Activated CD8-positive, alpha-beta memory T cell treated with anti-CD3 and anti-CD28 coated beads for 24 hours (primary cell): ENCODE results near the gene DHH.
"Not testable (repeated sequence)": the region's sequence is repeated elsewhere in the genome, so short reads cannot be mapped to it uniquely, and the experiment has no call there.

Source experiments
- DNase-seq: peaks from one replicate; pipeline ENCODE4 v3.0.0-alpha.2; 2020

DHH gene

DNA sequence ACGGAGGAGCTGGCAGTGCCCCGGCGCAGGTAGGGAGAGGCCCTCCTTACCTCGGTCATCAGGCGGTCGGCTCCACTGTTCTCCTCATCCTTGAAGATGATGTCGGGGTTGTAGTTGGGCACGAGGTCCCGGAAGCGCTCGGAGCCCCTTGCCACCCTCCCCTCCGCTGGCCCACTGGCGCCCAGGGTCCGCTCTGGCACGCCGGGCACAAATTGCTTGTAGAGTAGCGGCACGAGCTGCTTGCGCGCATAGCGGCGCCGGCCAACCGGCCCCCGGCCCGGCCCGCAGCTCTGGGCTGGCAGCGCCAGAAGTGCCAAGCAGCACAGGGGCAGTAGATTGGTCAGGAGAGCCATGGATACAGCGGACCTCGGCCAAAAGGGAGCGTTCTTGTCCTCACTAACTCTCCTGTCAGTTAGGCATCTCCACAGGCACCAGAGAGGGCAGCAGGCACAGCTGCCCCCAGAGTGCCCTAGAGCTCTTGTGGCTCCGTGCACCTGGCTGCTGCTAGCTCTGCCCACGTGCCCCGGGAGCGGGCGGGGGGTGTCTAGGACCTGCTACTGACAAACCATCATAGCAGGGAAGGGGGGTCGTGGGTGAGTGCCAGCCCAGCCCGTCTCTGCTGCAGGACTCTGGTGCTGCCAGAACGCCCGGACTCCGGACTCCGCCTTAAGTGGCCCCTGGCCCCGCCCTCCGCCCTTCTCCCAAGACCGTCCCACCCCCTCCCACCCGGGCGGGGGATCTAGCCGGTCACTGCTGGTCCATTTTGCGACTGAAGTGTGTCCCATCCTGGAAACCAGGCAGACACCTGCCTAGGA, at the start of gene DHH:
Gene DHH, minus strand, starts transcription at position 642 of the 815 bp plus-strand sequence. Its CDS starts 289 bp downstream, at position 353.
- DNase-seq = peak; percentile 62

DNA sequence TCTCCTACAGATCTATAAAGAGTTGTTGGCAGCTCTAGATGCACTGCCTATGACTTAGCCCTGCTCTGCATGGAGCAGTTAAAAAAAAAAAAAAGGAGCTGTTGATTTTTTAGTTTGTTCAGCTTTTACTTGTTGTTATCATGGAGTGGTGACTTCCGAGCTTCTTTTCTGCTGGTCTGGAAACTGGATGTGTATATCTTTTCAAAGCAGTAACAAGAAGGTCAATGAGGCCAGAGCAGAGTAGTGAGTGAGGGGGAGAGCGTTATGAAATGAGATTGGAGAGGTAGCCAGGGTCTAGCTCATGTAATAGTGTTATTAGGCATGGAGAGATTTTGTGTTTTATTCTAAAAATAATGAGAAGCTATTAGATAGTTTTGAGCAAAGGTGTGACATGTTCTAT, 49.8 kb upstream of the DHH start:
- DNase-seq = no peak

DNA sequence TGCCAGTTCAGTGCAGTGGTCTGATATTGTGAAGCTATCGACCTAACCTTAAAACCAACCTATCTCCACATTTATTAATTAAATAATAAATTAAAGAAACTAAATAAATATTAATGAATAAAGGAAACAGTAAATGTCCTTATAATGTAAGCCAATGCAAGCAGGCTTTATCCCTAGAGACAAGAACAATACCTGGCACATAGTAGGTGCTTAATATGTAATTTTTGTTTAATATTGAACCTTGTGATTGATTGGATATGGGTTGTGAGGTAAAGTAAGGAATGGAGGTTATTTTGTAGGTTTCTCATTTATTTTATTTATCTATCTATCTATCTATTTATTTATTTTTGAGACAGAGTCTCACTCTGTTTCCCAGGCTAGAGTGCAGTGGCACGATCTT, 44.4 kb upstream of the DHH start:
- DNase-seq = no peak

DNA sequence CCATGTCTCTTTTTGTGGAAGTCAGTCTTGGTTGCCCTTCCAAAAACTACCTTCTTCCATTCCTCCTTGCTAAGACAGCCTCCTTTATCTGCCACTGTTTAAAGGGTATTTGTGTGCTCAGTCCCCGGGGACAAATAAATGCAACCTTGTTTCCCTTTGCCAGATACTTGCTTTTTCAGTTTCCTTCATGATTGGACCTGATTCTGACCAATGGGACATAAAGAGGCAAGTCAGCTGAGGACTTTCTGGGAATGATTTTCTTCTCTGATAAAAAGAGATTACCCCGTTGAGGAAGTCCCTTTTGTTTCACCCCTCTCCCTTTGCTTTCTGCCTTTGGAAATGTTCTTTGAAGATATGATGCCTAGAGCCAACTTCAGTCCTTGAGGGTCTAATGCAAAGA, 44.0 kb upstream of the DHH start:
- DNase-seq = no peak

DNA sequence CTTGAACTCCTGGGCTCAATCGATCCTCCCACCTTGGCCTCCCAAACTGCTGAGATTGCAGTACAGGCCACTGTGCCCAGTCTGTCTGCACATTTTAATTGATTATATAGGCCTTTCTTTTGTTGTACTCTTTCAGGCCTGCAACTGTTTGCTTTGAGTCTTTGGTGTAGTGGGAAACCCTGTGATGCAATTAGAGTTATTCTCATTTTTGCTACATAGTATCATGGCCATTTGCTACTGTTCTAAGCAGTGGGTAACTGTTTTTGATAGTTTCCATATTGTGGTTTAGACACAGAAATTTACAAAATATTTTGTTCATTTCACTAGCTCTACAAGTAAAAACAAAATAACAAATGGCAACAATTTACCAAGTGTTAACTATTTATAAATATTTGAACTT, 42.9 kb upstream of the DHH start:
- no peak for DNase-seq

DNA sequence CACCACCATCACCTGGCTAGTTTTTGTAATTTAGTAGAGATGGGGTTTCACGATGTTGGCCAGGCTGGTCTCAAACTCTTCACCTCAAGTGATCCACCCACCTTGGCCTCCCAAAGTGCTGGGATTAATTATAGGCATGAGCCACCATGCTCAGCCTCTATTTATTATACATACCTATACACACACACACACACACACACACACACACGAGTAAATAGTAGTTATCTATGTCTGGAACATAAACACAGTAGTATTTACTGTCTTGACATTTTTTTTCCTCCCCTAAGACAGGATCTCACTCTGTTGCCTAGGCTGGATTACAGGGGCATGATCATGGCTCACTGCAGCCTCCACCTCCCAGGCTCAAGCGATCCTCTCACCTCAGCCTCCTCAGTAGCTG, 42.4 kb upstream of the DHH start:
- not testable (repeated sequence) for DNase-seq

DNA sequence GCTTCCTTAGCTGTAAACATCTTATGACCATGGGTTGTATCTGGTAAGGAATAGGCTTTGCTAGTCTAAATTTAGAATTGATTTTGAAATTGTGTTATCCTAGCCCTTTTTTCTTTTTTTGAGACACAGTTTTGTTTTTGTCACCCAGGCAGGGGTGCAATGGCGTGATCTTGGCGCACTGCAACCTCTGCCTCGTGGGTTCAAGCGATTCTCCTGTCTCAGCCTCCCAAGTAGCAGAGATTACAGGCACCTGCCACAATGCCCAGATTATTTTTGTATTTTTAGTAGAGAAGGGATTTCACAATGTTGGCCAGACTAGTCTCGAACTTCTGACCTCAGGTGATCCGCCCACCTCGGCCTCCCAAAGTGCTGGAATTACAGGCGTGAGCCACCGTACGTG, 39.0 kb upstream of the DHH start:
- DNase-seq = no peak

DNA sequence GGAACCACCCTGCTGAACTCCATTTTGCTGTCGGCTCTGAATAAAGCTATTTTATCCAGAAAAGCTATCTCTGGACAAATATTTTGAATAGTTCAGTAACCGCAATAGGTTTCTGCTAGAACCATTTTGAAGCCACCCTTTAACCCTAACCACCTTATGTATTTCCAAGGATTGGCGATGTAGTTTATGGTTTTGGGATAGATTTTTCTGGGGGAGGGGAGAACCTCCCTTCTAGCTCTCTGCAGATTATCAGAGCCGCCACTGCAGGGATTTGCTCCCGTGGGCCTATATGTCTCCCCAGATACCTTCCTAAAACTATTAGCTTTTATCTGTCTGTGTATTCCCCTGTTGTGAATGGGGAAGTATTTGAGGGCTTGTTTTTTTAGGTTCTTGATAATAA, 38.4 kb upstream of the DHH start:
- DNase-seq = no peak

DNA sequence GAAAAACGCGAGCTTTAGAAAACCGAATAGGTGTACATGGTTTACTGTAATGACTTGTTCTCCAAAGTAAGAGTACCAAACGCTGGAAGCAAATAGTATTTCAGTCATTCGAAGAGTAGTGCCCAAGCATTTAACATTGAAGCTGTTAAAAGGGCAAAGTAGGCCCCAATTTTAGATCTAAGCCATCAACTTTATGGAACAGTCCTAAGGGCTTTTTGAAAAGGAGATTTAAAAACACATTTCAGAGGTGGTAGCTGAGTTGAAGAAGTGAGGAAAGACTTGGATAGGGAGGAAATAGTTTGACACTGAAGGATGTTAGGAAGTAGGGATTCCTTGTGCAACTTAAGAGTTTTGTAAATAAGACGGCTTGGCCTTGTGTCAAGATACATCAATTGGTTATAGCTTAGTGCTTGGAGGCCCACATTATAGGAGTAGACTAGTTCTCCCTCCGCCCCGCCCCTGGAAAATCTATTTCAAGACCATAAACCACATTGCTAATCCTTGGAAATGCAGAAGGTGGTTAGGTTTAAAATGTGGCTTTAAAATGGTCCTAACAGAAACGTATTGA, 37.4 kb upstream of the DHH start:
- DNase-seq = no peak

DNA sequence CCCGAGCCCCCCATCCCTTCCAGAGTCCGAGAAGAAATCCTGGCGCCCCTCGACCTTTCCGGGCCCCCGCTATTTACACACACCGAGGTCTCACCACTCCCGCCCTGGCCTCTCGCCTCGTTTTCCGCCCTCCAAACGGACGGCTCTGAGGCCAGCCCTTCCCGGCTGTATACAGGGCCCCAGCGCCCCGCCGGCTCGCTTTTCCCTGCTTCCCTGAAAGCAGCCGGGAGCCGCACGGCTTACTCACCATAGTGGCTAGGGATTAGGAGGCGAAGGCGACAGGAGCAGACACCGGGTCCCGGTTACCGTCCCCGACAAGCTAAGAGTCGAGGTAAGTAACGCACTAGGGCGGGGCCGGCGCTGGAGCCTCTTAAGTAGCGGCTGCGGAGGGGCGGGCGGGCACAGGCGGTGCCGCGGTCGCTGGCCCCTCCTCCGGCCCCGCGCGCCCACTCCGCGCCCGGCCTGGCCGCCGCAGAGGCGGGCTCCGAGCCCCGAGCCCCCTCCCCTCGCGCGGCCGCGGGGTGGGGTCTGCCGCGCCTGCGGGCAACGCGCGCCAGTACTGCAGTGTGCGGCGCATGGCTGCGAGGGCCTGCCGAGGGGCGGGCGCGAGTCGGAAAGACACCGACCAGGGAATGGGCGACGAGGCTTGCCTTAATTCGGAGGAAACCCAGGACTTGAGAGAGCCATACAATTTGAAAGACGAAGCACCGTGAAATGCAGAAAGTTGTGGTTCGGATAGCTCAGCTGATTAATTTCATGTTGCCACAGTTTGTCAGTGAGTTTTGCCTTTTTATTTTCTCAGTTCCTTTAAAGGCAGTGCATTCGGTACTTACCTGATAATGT, 36.7 kb upstream of the DHH start, which contains the start of gene TUBA1B:
Gene TUBA1B, minus strand, starts transcription at position 345 of the 843 bp plus-strand sequence. Its CDS starts 95 bp downstream, at position 250.
- peak; percentile 98 for DNase-seq

DNA sequence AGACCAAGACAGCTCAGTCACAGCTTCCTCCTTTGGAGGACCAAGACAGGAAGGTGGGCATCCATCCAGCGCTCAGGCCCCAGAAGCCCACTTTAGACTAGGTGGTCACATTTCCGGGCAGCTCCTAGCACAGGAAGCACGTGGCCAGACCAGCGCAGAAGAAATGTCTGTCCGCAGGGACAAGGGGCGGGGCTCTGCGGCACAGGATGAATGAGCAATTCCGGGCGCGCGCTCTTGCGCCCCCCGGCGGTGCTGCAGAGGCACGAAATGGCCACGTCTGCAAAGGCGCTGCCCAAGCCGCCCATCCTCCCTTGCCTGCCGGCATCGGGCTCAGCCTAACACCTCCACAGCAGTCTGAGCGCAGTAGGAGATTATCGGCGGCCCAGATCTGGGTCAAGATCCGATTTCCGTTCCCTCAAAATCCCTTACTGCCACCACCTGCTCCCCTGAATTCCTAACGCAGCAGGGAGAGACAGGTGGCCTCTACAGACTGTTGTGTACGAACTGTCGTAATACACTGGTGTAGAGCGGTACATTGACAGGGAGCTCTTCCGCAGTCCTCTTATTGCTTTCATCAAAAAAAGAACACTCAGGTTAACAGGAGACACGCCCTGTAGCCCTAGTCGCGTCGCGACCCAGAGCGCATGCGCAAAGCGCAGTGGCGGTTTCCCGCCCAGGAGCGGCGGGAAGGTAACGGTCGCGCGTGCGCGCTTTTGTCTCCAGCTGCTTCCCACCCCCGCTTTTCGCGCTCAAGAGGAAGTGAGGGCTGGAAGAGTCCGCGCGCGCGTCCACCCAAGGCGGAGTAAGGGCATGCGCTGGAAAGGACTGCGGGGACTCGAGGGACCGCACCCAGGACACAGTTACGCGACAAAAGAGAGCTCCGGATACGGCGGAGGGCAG, 35.8 kb upstream of the DHH start:
- peak; percentile 96 for DNase-seq

DNA sequence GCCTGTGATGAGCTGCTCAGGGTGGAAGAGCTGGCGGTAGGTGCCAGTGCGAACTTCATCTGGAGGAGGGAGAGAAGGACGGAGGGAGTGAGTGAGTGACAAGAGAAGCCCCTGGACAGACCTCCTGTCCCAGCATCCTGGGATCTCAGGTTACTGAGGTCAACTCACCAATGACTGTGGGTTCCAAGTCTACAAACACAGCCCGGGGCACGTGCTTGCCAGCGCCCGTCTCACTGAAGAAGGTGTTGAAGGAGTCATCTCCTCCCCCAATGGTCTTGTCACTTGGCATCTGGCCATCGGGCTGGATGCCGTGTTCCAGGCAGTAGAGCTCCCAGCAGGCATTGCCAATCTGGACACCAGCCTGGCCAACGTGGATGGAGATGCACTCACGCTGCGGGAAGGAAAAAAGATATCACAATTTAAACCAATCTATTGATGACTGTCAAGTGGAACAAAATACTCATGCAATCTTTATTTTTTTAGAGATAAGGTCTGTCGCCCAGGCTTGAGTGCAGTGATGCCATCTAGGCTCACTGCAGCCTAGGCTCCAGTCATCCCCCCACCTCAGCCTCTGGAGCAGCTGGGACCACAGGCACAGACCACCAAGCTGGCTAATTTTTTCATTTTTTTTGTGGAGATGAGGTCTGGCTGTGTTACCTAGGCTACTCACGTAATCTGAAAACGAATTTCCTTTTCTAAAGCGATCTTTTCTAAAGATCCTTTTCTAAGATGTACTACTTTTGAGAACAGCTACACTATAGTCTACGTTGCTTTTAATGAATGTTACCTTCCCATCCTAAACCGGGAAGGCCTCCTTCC, 34.9 kb upstream of the DHH start:
- peak; percentile 64 for DNase-seq

DNA sequence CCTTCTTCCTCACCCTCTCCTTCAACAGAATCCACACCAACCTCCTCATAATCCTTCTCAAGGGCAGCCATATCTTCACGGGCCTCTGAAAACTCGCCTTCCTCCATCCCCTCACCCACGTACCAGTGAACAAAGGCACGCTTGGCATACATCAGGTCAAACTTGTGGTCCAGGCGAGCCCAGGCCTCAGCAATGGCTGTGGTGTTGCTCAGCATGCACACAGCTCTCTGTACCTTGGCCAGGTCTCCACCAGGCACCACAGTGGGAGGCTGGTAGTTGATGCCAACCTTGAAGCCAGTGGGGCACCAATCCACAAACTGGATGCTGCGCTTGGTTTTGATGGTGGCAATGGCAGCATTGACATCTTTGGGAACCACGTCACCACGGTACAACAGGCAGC, 33.4 kb upstream of the DHH start:
- not testable (repeated sequence) for DNase-seq

DNA sequence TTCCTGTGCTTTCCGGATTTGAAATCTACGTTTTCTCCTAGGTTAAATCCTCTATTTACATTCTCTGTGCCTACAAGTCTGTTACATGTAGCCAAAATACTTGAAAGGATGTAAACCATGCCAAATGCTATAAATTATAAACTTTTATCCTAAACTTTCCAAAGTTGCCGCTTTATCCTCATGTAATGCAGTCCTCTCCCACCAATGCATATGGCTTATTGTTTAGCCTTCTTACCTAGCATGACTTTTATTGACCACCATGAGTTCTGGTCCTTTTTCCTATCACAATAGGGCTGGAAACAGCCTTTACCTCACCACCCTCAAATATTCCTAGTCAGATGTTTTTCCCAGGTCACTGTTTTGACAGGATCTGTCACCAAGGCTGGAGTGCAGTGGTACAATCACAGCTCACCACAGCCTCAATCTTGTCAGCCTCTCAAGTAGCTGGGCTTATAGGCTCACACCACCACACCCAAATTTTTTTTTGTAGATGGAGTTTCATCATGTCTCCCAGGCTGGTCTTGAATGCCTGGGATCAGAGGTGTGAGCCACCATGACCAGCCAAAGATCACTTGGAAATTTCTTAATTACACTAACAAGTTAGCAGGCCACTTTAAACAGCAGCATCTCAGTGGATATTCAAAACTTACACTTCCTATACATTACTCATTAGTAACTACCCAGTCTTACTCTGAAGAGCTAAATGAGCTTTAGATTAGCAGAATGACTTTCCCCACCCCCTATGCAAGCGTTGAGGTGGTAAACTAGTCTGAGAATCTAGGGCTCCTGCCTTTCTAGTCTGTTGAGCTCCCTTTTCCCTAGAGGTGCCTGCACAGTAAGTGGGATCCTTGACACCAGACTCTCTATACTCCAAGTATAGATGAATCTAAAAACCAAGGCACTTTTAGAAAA, 32.5 kb upstream of the DHH start:
- peak; percentile 60 for DNase-seq

DNA sequence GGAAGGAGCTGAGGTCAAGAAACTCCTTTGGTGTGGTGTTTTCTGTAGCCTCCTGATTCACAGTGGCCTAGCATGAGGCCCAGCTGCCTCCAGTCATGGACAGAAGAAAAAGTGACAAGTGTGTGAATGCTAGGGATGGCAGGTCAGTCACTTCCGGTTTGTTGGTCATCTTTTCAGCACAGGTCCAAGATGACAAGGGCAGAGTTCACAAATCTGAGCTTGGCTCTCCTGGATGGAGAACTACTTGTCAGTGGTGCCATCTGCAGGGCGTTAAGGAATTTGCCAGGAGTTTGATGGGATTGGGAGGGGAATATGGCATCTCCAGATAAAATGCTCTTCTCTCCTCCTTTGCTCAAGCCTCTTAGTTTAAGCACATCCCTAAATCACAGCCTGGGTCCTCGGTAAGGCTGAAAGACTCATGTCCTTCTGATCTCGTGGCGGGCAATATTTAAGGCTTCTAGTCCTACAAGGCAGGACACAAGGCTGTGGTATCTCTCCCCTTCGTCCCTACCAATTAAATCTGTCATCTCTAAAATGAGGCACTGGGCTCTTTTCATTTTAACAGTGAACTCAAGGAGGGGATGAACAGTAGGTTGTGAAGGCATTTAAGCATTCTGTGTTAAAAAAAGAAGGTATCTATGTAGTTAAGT, 26.6 kb upstream of the DHH start:
- no peak for DNase-seq

DNA sequence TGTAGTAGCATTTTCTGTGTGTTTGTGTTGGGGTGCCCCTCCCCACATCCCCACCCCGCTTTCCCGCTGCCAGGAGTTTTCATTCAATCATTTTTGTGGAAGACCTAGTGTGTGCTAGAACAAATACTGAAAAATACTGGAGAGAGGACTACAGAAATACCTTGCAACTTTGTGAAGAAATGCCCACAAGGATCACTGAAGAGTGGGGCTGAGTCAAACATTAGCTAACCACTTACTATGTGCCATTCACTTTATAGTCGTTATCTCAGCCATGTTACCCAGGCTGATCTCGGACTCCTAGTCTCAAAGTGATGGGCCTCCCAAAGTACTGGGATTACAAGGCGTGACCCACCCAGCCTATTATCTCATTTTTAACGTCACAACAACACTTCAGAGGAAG, 16.6 kb upstream of the DHH start:
- DNase-seq = no peak

DNA sequence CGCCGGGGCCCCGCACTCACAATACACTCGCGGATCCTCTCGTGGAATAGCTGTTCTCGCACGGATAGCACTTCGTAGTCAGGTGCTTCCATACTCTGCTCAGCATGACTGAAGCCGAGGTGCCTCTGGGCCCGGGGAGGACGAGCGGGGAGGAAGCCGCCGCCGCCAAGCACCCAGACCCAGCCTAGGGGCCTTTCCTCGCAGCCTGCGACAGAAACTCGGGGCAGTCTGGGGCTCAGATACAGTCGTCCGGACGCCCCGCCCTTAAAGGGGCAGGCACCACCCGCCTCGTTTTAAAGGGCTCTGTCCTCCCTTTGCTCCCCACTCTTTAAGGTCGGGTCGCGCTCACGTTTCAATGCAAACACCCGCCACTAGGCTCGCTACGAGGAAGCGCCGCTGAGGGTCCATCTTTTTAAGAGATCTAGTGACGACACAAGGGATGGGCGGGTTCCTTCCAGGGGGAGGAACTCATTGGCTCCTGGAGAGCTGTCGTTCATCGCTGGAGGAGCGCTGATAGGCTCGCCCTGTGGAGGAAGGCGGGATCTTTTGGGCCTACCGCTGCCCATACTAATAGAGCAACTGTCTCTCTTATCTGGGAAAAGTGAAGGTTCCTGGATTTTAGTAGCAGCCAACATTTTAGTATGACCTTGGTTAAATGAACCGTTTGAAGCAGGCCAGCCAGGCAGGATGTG, 16.0 kb upstream of the DHH start, which contains the start of gene LMBR1L:
Gene LMBR1L, minus strand, starts transcription at position 384 of the 692 bp plus-strand sequence. Its CDS starts 292 bp downstream, at position 92.
- DNase-seq = peak; percentile 96

DNA sequence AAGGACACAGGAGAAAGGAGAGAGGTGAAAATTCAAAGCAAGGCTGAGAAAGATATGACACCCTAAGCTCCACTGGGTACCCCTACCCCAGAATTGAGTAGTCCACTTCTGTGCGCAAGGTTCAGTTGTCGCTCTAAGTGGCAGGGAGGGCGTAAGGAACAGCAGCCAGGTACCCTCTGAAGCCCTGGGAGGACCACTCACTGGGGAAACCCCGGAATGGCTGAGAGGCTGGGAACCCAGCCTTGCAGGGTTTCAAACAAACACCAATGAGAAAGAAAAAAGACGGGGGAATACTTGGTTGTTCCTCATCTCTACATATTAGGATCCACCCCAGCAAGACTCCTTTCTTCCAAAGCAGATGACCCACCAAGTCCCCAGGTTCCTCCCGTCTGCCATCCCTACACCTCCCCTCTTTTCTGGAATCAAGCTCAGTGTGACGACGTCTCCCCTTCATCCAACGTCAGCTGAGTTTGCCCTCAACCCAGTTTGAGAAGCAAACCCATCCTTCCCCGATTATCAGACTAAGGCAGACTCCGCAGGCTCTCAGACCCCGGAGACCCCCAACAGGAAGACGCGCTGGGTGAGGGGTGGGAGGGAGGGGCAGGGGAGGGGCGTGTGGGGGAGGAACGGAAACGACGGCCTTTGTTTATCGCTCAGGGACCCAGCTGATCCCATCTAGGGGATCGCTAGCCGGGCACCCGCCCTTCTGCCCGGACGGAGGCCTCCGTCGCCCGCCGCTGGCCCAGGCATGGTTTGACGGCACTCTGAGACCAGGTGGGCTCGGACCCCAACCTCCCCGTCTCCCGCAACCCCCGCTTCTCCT, 15.3 kb upstream of the DHH start:
- no peak for DNase-seq
